Stimulated activated naive CD4-positive, alpha-beta T cell (primary cell): ENCODE data around the gene CFAP91.
"Not testable (repeated sequence)": the region's sequence is repeated elsewhere in the genome, so short reads cannot be mapped to it uniquely, and the experiment has no call there.

Experiments
- DNase-seq, 6 experiments: peaks; one replicate each; lab custom pipeline; 2025; lab: John Stamatoyannopoulos, UW

Gene CFAP91

GRCh38 chr3:119677641-119677934, 25.2 kb upstream of the CFAP91 start:
- DNase-seq: no peak

DNA sequence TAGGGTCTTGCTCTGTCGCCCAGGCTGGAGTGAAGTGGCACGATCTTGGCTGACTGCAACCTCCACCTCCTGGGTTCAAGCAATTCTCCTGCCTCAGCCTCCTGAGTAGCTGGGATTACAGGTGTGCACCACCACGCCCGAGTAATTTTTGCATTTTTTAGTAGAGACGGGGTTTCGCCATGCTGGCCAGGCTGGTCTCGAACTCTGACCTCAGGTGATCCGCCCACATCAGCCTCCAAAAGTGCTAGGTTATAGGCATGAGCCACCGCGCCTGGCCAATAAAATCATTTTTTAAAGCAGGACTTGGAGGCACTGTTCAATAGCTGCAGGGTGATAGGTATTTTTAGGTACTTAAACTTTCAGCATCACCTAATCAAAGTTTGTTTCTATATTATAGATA, 24.6 kb upstream of the CFAP91 start:
- not testable (repeated sequence) for DNase-seq

DNA sequence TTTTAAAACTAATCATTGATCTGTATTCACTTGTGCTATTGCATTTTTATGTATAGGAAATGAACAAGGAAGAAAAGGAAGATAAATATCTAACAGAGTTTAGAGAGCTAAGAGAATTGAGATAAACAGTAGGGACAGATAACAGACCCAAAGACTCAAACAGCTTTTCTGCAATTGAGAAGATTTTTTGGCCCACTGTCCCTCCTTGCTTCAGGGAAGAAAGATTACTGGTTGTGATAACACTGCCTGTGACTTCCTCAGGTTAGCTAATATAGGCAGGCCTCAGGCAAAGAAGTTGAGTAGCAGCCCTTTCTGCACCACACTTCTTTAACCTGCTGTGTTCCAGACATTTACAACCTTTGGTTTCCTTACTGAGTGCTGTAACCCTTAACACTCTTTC, 22.9 kb upstream of the CFAP91 start:
- no peak for DNase-seq

GRCh38 chr3:119681279-119681678, 21.5 kb upstream of the CFAP91 start:
- no peak for DNase-seq

- DNase-seq: no peak
Observed at GRCh38 chr3:119683421-119683820, 19.4 kb upstream of the CFAP91 start.

- DNase-seq: no peak
Observed at GRCh38 chr3:119690043-119690656, 12.7 kb upstream of the CFAP91 start.

- no peak for DNase-seq
Observed at GRCh38 chr3:119695480-119695879, 7.3 kb upstream of the CFAP91 start.

DNA sequence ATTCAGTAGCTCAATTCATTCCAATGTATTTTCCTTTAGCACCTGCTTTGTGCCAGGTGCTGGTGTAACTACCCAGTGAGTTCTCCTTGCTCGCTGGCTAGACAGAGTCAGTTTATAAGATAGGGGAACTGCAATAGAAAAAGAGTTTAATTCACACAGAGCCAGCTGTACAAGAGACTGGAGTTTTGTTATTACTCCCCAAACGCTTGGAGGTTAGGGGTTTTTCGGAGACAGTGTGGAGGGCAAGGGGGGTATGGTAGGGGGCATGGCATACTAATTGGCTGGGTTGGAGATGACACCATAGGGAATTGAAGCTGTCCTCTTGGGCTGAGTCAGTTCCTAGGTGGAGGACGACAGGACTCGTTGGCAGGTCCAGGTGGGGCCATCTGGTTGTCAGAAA, 5.4 kb upstream of the CFAP91 start:
- DNase-seq: no peak

- DNase-seq: no peak
Observed at GRCh38 chr3:119700269-119700919, 2.4 kb upstream of the CFAP91 start.

DNA sequence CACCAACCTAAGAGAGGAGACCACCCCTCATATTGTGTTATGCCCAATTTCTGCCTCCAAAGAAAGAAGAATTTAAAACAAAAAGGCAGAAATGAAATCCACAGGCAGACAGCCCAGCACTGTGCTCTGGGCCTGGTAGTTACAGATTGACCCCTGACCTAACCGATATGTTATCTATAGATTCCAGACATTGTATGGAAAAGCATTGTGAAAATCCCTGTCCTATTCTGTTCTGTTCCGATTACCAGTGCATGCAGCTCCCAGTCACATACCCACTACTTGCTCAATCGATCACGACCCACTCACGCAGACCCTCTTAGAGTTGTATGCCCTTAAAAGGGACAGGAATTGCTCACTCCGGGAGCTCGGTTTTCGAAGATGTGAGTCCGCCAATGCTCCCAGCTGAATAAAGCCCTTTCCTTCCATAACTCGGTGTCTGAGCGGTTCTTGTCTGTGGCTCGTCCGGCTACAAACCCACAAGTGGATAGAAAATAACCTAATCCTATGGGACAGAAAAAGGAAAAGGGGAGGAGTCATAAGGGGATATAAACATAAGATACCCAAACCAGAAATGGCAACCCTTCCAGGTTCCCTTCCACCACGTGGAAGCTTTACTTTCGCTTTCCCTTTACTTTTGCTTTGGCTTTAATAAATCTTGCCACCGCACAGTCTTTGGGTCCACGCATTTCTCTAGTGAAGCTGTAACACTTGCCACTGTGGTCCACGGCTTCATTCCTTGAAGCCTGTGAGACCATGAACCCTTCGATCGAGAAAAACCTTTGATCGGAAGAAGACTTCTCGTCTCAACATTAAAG, 1.7 kb upstream of the CFAP91 start:
- no peak for DNase-seq

DNA sequence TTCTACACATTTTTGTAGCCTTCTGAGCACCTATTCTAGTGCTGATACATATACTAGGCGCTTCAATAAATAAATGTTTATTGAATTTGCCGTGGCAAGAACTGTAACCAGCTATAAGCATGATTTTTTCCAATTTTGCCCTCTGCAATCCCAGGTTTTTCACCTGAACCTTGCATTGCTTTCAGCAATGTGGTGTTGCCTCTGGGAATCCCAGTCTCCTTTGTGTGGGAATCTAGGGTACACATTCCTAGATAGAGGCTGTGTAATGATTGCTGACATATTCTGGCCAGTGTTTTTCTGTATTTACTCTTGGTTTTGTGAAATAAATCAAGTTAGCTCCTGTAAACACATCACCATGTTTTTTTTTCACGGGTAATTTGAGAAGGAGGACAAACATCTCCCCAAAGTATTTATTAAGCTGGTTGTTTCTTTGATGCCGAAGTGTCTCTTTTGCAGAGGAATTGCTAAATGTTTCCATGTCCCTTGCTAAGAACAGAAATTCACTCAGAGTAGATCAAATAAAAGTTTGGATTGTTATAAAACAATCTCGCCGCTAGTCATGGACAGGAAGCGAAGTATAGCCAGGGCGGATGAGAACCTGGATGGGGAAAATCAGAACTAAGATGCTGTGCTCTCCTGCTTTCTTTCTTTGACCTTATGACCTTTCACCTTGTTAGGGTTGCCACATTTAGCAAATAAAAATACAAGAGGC, 1.2 kb downstream of the CFAP91 start:
- DNase-seq: no peak

DNA sequence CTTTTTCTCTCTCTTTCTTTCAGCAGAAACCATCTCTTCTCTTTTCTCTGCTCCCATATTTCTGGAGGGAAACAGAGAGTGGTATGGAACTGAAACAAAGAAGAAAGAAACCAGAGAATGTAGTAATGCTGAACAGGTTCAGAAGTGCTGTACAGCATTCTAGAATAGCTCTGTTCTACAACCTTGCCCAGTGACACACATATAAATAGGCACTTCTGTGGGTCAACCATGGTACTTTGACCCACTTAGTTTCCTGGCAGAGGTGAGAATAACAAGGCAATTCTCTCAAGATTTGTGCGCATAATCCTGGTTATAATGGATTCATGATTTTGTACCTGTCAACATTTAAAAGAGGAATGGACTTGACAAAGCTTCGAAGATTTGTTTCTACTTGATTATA, 12.3 kb downstream of the CFAP91 start:
- no peak for DNase-seq

DNA sequence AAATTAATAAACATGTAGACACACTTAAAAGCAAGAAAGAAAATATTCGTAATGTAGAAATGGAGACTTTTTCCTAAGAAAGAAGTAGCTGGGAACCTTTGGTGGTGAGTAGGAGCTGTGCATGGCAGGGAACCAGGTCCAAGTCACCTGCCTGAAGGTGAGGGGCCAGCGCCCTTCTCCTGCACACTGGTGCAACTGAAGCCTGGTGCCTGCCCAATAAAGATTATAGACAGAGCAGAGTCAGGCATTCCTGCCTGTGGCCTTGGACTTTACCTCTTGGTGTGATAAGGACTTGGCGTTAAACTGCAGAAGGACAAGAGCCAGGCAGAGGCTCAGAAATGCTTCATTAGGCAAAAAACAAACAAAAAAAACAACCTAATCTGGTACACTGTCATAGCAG, 14.2 kb downstream of the CFAP91 start:
- no peak for DNase-seq

GRCh38 chr3:119717520-119717919, 14.7 kb downstream of the CFAP91 start:
- DNase-seq: no peak

GRCh38 chr3:119723022-119723421, 20.2 kb downstream of the CFAP91 start:
- no peak for DNase-seq

- no peak for DNase-seq
Observed at GRCh38 chr3:119726909-119727308, 24.1 kb downstream of the CFAP91 start.

GRCh38 chr3:119729996-119730395, 27.2 kb downstream of the CFAP91 start:
- no peak for DNase-seq

DNA sequence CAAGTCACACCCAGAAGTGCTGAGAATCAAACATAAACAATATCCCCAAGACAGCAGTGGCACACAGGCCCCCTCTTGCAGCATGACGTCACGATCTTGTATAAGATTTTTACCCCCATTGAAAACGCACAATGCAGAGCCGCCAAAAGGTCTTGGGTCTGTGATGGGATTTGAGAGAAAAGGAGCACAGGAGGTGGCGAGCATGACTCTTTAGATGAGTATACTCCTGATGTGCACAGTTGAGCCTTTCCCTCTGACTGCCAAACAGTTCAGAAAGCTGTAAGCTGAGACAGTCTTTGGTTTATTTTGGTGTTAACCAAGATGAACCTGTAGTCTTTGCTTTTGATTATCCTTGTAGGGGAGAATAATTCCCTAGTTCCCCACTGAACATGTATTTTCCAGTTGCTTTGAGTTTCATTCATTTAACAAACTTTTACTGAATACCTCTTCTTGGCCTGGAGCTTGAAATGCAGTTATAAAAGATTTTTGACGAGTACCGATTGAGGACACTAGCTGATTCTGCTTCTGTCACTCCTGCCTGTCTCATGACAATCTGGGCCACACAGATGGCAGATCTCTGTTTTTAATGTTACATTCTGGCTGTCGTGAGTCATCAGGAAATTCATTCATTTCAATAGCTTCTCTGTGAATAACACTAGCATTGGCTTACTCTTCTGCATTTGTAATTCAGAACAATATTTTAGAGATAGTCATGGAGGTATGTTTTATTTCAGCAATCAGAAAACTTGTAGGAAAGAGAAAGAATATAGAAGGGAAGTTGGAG, 28.9 kb downstream of the CFAP91 start:
- no peak for DNase-seq

DNA sequence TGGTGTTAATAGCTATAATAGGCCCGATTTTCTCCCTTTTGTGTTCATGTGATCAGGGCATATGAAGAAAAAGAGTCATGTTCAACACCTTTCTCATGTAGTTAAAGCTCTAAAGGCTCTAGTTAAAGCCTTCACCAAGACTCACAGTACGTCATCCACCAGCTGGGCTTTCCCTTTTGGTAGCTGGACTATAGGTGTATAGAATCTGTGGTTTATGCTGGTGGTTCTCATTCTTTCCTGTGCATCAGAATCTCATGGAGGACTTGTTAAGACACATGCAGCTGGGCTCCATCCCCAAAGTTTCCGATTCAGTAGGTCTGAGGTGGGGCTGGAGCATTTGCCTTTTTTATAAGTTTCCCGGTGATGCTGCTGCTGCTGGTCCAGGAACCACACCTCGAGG, 31.0 kb downstream of the CFAP91 start:
- no peak for DNase-seq

GRCh38 chr3:119738741-119739140, 35.9 kb downstream of the CFAP91 start:
- DNase-seq: no peak

DNA sequence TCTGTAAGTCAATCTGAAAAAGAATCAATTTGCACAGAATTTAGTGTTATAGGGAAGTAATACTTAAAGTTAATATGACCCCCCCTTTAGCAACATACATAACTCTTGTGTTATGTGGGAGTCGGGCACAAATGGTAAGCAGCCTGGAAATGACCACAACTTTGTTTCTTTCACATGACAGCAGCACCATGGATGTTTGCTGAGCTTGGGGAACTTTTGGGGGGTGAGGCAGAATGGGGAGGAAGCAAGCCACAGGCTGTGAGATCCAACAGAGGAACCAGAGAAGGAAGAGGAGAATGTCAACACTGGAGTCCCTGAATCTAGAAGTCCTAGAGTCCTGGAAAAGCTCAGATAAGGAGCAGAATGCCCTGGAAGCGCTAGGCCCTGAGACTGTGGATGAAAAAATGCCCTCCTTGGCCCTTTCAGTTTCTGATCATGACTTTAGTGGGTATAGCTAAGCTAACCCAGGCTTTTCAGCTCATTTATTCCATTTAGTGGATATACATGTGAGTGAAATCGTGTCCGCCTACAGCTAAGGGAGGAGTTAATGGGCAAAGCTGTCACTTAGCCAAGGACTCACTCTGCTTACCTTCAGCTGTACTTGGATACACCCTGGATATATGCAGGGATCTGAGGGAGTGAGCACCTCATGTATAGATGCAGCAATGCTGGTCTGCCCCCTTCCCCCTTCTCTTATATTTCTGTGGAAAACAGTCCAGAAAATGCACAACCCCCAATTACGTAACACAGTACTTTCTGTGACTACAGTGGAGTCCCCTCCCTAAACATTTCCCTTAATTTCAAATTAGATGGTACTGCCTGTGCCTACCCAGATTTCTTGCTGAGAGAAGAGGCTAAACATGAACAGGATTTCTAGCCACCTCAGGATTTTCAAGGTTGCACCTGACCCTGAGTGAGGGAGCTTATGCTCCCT, 39.1 kb downstream of the CFAP91 start:
- no peak for DNase-seq
